ENCODE data around the gene FAT1. TPM values are rescaled to one million over a fixed set of nuclear protein-coding genes. Genes with fewer than 3 reads are reported as not detected.

FAT1 gene
- total and polyA plus RNA-seq, 2 donors (not counting 1 experiment from before 2014, with no cell fraction given) = 0.07 to 0.15 TPM

DNA sequence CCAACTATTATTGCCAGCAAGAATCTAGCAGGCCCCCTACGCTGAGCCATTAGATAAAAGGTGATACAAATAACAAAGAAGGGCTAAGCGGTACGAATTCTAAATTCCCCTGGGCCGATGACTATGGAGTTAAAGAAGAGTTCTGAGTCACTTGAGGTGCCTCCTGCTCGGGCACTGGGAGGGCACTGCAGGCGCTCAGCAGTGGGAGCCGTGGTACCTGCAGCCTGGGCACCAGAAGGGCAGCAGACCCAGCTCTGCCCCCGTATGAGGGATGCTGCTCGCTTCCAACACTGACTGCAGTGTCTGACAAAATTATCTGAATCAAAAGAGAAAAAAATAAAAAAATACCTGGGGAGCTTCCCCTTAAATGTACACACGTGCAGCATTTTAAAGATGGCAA, 124.2 kb downstream of the FAT1 start:
- TF ChIP-seq, protein P1, sequence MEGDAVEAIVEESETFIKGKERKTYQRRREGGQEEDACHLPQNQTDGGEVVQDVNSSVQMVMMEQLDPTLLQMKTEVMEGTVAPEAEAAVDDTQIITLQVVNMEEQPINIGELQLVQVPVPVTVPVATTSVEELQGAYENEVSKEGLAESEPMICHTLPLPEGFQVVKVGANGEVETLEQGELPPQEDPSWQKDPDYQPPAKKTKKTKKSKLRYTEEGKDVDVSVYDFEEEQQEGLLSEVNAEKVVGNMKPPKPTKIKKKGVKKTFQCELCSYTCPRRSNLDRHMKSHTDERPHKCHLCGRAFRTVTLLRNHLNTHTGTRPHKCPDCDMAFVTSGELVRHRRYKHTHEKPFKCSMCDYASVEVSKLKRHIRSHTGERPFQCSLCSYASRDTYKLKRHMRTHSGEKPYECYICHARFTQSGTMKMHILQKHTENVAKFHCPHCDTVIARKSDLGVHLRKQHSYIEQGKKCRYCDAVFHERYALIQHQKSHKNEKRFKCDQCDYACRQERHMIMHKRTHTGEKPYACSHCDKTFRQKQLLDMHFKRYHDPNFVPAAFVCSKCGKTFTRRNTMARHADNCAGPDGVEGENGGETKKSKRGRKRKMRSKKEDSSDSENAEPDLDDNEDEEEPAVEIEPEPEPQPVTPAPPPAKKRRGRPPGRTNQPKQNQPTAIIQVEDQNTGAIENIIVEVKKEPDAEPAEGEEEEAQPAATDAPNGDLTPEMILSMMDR (IDR thresholded peaks at IDR 0.05) = no peak
- TF ChIP-seq EZH2 (IDR thresholded peaks at IDR 0.05; ENCODE audit: borderline replicate concordance, insufficient read depth, low read depth, low read length, poor library complexity, severe bottlenecking) = no peak
- H3K27ac Mint-ChIP-seq = no peak overlapping the region
- Histone ChIP-seq H3K9ac (ENCODE audit: low read length) (no peak overlapping the region), H3K9me3 (ENCODE audit: control extremely low read depth in 1 of 3, control insufficient read depth in 2 of 3, insufficient read depth in 1 of 3, low read length in 2 of 3) (peaks cover 0 to 8% (median 0%) of the 10 kb centered on the region in 3 donors), H3K27me3 (replicated peaks in 1 of 4; ENCODE audit: control extremely low read depth in 1 of 4, control insufficient read depth in 3 of 4, insufficient read depth in 4 of 4, low read length in 3 of 4) (no peaks in the 10 kb centered on the region), H3K4me1 (ENCODE audit: control insufficient read depth in 2 of 2, insufficient read depth in 2 of 2, low read length in 2 of 2) (no peaks in the 10 kb centered on the region), H3K36me3 (replicated peaks in 1 of 2; ENCODE audit: control extremely low read depth in 1 of 2, control insufficient read depth in 1 of 2, extremely low read depth in 1 of 2, insufficient read depth in 2 of 2, low read length in 1 of 2) (no peaks in the 10 kb centered on the region), H4K20me1 (ENCODE audit: control insufficient read depth, insufficient read depth, low read length, poor library complexity, severe bottlenecking) (no peaks in the 10 kb centered on the region), H3K79me2 (ENCODE audit: control insufficient read depth, insufficient read depth, low read length) (no peaks in the 10 kb centered on the region), H3K4me3 (ENCODE audit: control extremely low read depth in 1 of 5, extremely low read depth in 1 of 5, insufficient read depth in 1 of 5, low read depth in 2 of 5, low read length in 4 of 5) (no peak overlapping the region), H3K27ac (ENCODE audit: low read length in 2 of 2) (no peak overlapping the region), H3K4me2 (replicated peaks; ENCODE audit: low read depth, low read length, poor library complexity, severe bottlenecking) (no peak overlapping the region), H2AFZ (ENCODE audit: insufficient read depth, low read depth, low read length, poor library complexity, severe bottlenecking) (no peak overlapping the region)
- no peak for DNase-seq
- ChIA-PET CTCF (no interaction called here), POLR2A (no interaction called here)
- no peak for ATAC-seq (ENCODE audit: low read depth)
- H3K4me1 Mint-ChIP-seq = no peaks in the 10 kb centered on the region
- no peaks in the 10 kb centered on the region for H3K27me3 Mint-ChIP-seq
- H3K4me3 Mint-ChIP-seq = no peak overlapping the region
- H3K9me3 Mint-ChIP-seq (ENCODE audit: insufficient read depth) = no peaks in the 10 kb centered on the region
- WGBS (ENCODE audit: insufficient coverage) = 87% methylated on average over 9 of the region's 10 CpGs
- intact Hi-C loops (cut with micrococcal nuclease) = no loop called here

DNA sequence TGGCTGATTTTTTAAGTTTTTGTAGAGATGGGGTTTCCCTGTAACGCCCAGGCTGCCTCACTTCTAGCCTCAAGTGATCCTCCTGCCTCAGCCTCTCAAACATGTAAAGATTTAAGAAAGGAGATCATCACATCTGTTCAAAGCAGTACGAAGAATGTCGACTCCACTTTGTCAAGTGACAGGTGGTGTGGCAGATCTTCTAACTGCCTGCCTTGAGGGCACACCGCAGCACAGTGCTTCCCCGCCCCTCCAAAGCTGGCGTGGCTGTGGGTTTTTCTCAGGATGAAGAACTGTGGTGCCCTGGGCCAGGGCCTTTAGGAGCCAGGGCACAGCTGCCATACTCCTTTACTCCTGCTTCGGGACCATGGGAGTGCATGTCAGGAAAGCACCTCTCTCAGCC, 125.0 kb downstream of the FAT1 start:
- WGBS (ENCODE audit: insufficient coverage) = 90% methylated on average over 6 of the region's 7 CpGs

More for the DNA sequence above, 125.0 kb downstream of the FAT1 start:
- no peaks in the 10 kb centered on the region for H3K36me3 ChIP-seq (replicated peaks in 1 of 2; ENCODE audit: control extremely low read depth in 1 of 2, control insufficient read depth in 1 of 2, extremely low read depth in 1 of 2, insufficient read depth in 2 of 2, low read length in 1 of 2)
- no peak overlapping the region for H3K4me2 ChIP-seq (replicated peaks; ENCODE audit: low read depth, low read length, poor library complexity, severe bottlenecking)
- H3K27ac Mint-ChIP-seq = no peak overlapping the region
- H3K27me3 ChIP-seq (replicated peaks in 1 of 4; ENCODE audit: control extremely low read depth in 1 of 4, control insufficient read depth in 3 of 4, insufficient read depth in 4 of 4, low read length in 3 of 4) = no peaks in the 10 kb centered on the region
- no peak overlapping the region for H3K4me3 ChIP-seq (ENCODE audit: control extremely low read depth in 1 of 5, extremely low read depth in 1 of 5, insufficient read depth in 1 of 5, low read depth in 2 of 5, low read length in 4 of 5)
- ChIA-PET CTCF (interaction anchor here (1.1 kb wide), 1 partner anchor 11 kb away, joined by 3 read pairs; no protein-coding TSS in a partner anchor), POLR2A (no interaction called here)
- ATAC-seq (ENCODE audit: low read depth) (no peak), DNase-seq (no peak)
- H3K9me3 Mint-ChIP-seq (ENCODE audit: insufficient read depth) = no peaks in the 10 kb centered on the region
- H3K79me2 ChIP-seq (ENCODE audit: control insufficient read depth, insufficient read depth, low read length) = no peaks in the 10 kb centered on the region
- H3K27me3 Mint-ChIP-seq = no peaks in the 10 kb centered on the region
- no peak overlapping the region for H3K4me3 Mint-ChIP-seq
- intact Hi-C loops (cut with micrococcal nuclease) = no loop called here
- H3K27ac ChIP-seq (ENCODE audit: low read length in 2 of 2) = no peak overlapping the region
- no peak overlapping the region for H3K9ac ChIP-seq (ENCODE audit: low read length)
- peaks cover 0 to 8% (median 0%) of the 10 kb centered on the region in 3 donors for H3K9me3 ChIP-seq (ENCODE audit: control extremely low read depth in 1 of 3, control insufficient read depth in 2 of 3, insufficient read depth in 1 of 3, low read length in 2 of 3)
- H3K4me1 Mint-ChIP-seq = no peaks in the 10 kb centered on the region
- TF ChIP-seq, protein P1 (IDR thresholded peaks at IDR 0.05) = no peak
- TF ChIP-seq EZH2 (IDR thresholded peaks at IDR 0.05; ENCODE audit: borderline replicate concordance, insufficient read depth, low read depth, low read length, poor library complexity, severe bottlenecking) = no peak
- no peaks in the 10 kb centered on the region for H3K4me1 ChIP-seq (ENCODE audit: control insufficient read depth in 2 of 2, insufficient read depth in 2 of 2, low read length in 2 of 2)
- no peak overlapping the region for H2AFZ ChIP-seq (ENCODE audit: insufficient read depth, low read depth, low read length, poor library complexity, severe bottlenecking)
- H4K20me1 ChIP-seq (ENCODE audit: control insufficient read depth, insufficient read depth, low read length, poor library complexity, severe bottlenecking) = no peaks in the 10 kb centered on the region
